Kidney (tissue), 11 donors: ENCODE measurements around the gene B4GALT7. TPM values are rescaled to one million over a fixed set of nuclear protein-coding genes. Genes with fewer than 3 reads are reported as not detected.
"Not testable (repeated sequence)": the region's sequence is repeated elsewhere in the genome, so short reads cannot be mapped to it uniquely, and the experiment has no call there.

Experiments used
- DNase-seq, 5 donors: peaks; one replicate each; pipeline ENCODE4 v3.0.0-alpha.2; 2013 to 2020
- FAIRE-seq: peaks from 2 replicates; lab custom pipeline; 2012; peaks lifted over from hg19 to GRCh38; lab: Jason Lieb, UNC
- H3K27ac ChIP-seq, 2 donors: one replicate each; pipeline ENCODE4 v1.7.0; 2013; ENCODE audit warnings: low read depth in 2 of 2, low read length in 2 of 2, inconsistent platforms in 1 of 2
- H3K27me3 ChIP-seq: one replicate; pipeline ENCODE4 v1.7.1; 2013; ENCODE audit warnings: low read length, inconsistent platforms; ENCODE audit not compliant: control insufficient read depth, insufficient read depth
- H3K36me3 ChIP-seq, 3 donors: one replicate each; pipeline versions ENCODE4 v1.7.0 to v1.7.1; 2013; ENCODE audit warnings: low read length in 3 of 3, control low read depth in 1 of 3, inconsistent platforms in 1 of 3; ENCODE audit not compliant: insufficient read depth in 3 of 3, control insufficient read depth in 2 of 3
- H3K4me1 ChIP-seq, 3 donors: one replicate each; pipeline versions ENCODE4 v1.7.0 to v1.7.1; 2013; ENCODE audit warnings: low read length in 3 of 3, inconsistent platforms in 1 of 3, low read depth in 1 of 3; ENCODE audit not compliant: control insufficient read depth in 2 of 3, insufficient read depth in 2 of 3
- H3K4me3 ChIP-seq, 3 donors: one replicate each; pipeline versions ENCODE4 v1.7.0 to v1.8.1; 2013; ENCODE audit warnings: low read length in 3 of 3, control low read depth in 1 of 3, inconsistent platforms in 1 of 3
- H3K9ac ChIP-seq, 3 donors: one replicate each; pipeline versions ENCODE4 v1.7.0 to v1.7.1; 2013; ENCODE audit warnings: low read length in 3 of 3, control low read depth in 1 of 3, inconsistent platforms in 1 of 3
- H3K9me3 ChIP-seq, 3 donors: one replicate each; pipeline versions ENCODE4 v1.7.0 to v1.7.1; 2013; ENCODE audit warnings: low read length in 3 of 3, control low read depth in 1 of 3, inconsistent platforms in 1 of 3; ENCODE audit not compliant: control insufficient read depth in 2 of 3, insufficient read depth in 1 of 3
- intact Hi-C: fragments of 100-400 bp; cut with DNase I; formaldehyde crosslinking; loops from one replicate; pipeline ENCODE4 v1.11.1; 2022
- polyA plus RNA-seq: library from polyadenylated mRNA; stranded (reverse); fragments of 350-450 nt; fragmentation: Illumina TruSeq; extraction: RNeasy Lipid Tissue Mini Kit (QIAGEN cat#74804); gene quantifications from one replicate; pipeline ENCODE4 v1.2.3, GENCODE V29; 2014; ENCODE audit warnings: low read depth, low replicate concordance; ENCODE audit not compliant: insufficient read depth
- total RNA-seq: library from RNA; stranded (reverse); fragmentation: NEBNext Ultra II Directional; extraction: Animal tissue kit (Norgen Biotek cat#: 25700); gene quantifications from one replicate; pipeline ENCODE4 v1.2.1, GENCODE V29; 2021
- donor health status: control.
- donor health status: control.
- donor health status: DM: yes; HTN: yes; CAD: no.
- donor health status: Normal renal cell carcinoma (clear cell type).

Gene B4GALT7
- total and polyA plus RNA-seq, 2 donors from 2014 or later, result 30.7 to 42.6 TPM

DNA sequence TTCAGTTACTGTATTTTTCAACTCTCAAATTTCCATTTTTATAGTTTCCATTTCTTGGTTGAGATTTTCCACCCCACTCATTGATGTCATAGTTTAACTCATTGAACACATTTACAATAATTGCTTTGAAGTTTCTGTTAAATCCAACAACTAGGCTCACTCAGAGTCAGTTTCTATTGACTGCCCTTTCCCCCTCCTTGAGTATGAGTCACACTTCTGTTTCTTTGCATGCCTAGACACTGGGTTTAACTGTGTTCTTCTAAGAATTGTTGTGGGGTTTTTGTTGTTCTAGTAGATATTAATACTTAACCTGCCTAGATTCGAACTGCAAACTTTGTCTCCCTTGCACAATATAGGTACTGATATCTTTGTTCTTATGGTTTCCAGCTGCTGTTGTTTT, 45.5 kb downstream of the B4GALT7 start:
- H3K4me3 ChIP-seq, H3K9me3 ChIP-seq, H3K4me1 ChIP-seq, H3K27ac ChIP-seq, DNase-seq, intact Hi-C loops, H3K9ac ChIP-seq, H3K27me3 ChIP-seq, H3K36me3 ChIP-seq, FAIRE-seq: not testable (repeated sequence)

GRCh38 chr5:177651235-177651634, 51.3 kb downstream of the B4GALT7 start:
- not testable (repeated sequence) for DNase-seq

GRCh38 chr5:177657846-177658245, 57.9 kb downstream of the B4GALT7 start:
- H3K27ac ChIP-seq, H3K27me3 ChIP-seq, H3K4me3 ChIP-seq, H3K4me1 ChIP-seq, FAIRE-seq, intact Hi-C loops, H3K9me3 ChIP-seq, H3K36me3 ChIP-seq, H3K9ac ChIP-seq, DNase-seq: not testable (repeated sequence)

More at GRCh38 chr5:177651235-177651634, 51.3 kb downstream of the B4GALT7 start:
- H3K27me3 ChIP-seq, FAIRE-seq, H3K9me3 ChIP-seq, intact Hi-C loops, H3K36me3 ChIP-seq, H3K9ac ChIP-seq, H3K27ac ChIP-seq, H3K4me3 ChIP-seq, H3K4me1 ChIP-seq: not testable (repeated sequence)

GRCh38 chr5:177658542-177658941, 58.6 kb downstream of the B4GALT7 start:
- H3K9ac ChIP-seq, intact Hi-C loops, FAIRE-seq, H3K4me1 ChIP-seq, DNase-seq, H3K9me3 ChIP-seq, H3K27me3 ChIP-seq, H3K4me3 ChIP-seq, H3K27ac ChIP-seq, H3K36me3 ChIP-seq: not testable (repeated sequence)

Other genes with a start within 250 kb of the B4GALT7 start
- 137 TPM for gene LMAN2, start 248.5 kb upstream of the B4GALT7 start, total RNA-seq
- 190 TPM for gene LMAN2, start 248.5 kb upstream of the B4GALT7 start, polyA plus RNA-seq
- 28.4 TPM for gene RGS14, start 242.2 kb upstream of the B4GALT7 start, total RNA-seq
- 56.3 TPM for gene RGS14, start 242.2 kb upstream of the B4GALT7 start, polyA plus RNA-seq
- 0.91 TPM for gene SLC34A1, start 215.7 kb upstream of the B4GALT7 start, total RNA-seq
- 211 TPM for gene SLC34A1, start 215.7 kb upstream of the B4GALT7 start, polyA plus RNA-seq
- gene PFN3, start 199.5 kb upstream of the B4GALT7 start, total RNA-seq, result not detected
- gene PFN3, start 199.5 kb upstream of the B4GALT7 start, polyA plus RNA-seq, result not detected
- 4.2 TPM for gene F12, start 190.6 kb upstream of the B4GALT7 start, total RNA-seq
- gene F12, start 190.6 kb upstream of the B4GALT7 start, polyA plus RNA-seq, result 3.1 TPM
- gene GRK6, start 173.5 kb upstream of the B4GALT7 start, total RNA-seq, result 37.8 TPM
- 9.6 TPM for gene GRK6, start 173.5 kb upstream of the B4GALT7 start, polyA plus RNA-seq
- gene PRR7, start 153.3 kb upstream of the B4GALT7 start, total RNA-seq, result 5.5 TPM
- 1.6 TPM for gene PRR7, start 153.3 kb upstream of the B4GALT7 start, polyA plus RNA-seq
- gene DBN1, start 126.5 kb upstream of the B4GALT7 start, total RNA-seq, result 64.2 TPM
- gene DBN1, start 126.5 kb upstream of the B4GALT7 start, polyA plus RNA-seq, result 56.5 TPM
- gene PDLIM7, start 102.5 kb upstream of the B4GALT7 start, total RNA-seq, result 89.7 TPM
- 46.4 TPM for gene PDLIM7, start 102.5 kb upstream of the B4GALT7 start, polyA plus RNA-seq
- 18.6 TPM for gene DOK3, start 90.3 kb upstream of the B4GALT7 start, total RNA-seq
- 1.9 TPM for gene DOK3, start 90.3 kb upstream of the B4GALT7 start, polyA plus RNA-seq
- 86.7 TPM for gene DDX41, start 83.2 kb upstream of the B4GALT7 start, total RNA-seq
- 97.3 TPM for gene DDX41, start 83.2 kb upstream of the B4GALT7 start, polyA plus RNA-seq
- 77.8 TPM for gene FAM193B, start 45.6 kb upstream of the B4GALT7 start, total RNA-seq
- gene FAM193B, start 45.6 kb upstream of the B4GALT7 start, polyA plus RNA-seq, result 61.0 TPM
- 168 TPM for gene TMED9, start 7.9 kb upstream of the B4GALT7 start, total RNA-seq
- 214 TPM for gene TMED9, start 7.9 kb upstream of the B4GALT7 start, polyA plus RNA-seq
- 13.4 TPM for gene FAM153A, start 182.8 kb downstream of the B4GALT7 start, total RNA-seq
- 1.6 TPM for gene FAM153A, start 182.8 kb downstream of the B4GALT7 start, polyA plus RNA-seq